Peyer's patch (tissue), 4 donors: ENCODE data around the gene HSD17B12.

Experiments used
- POLR2A ChIP-seq, 2 donors: fragments of 450-650 bp; IDR thresholded peaks; one replicate each; pipeline ENCODE4 v1.5.1; 2017; ENCODE audit warnings: antibody characterized with exemption in 2 of 2, mild to moderate bottlenecking in 2 of 2, moderate library complexity in 2 of 2
- TF ChIP-seq, protein P1 (sequence below), 6 experiments: fragments of 450-650 bp in 4 of 6; fragments of 200-600 bp in 2 of 6; sonication (generic) in 1 of 6; IDR thresholded peaks; one replicate each; pipeline ENCODE4 v1.5.1; 2017 to 2019; ENCODE audit warnings: antibody characterized with exemption in 6 of 6, mild to moderate bottlenecking in 3 of 6, moderate library complexity in 1 of 6

DNA sequence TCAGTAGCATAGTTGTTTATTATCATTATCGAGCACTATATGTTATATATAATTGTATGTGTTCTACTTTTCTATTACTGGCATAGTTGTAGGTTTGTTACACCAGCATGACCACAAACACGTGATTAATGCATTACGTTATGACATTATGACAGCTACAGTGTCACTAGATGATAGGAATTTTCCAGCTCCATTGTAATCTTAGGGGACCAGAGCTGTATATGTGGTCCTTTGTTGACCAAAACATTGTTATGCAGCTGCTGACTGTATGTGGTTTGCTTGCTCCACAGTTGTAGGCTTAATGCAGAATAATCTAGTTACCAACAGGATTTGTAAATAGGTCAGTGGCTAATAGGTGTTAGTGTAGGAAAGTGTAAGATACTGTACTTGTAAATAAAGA lies 66.1 kb downstream of the HSD17B12 start:
- TF ChIP-seq, protein P1, sequence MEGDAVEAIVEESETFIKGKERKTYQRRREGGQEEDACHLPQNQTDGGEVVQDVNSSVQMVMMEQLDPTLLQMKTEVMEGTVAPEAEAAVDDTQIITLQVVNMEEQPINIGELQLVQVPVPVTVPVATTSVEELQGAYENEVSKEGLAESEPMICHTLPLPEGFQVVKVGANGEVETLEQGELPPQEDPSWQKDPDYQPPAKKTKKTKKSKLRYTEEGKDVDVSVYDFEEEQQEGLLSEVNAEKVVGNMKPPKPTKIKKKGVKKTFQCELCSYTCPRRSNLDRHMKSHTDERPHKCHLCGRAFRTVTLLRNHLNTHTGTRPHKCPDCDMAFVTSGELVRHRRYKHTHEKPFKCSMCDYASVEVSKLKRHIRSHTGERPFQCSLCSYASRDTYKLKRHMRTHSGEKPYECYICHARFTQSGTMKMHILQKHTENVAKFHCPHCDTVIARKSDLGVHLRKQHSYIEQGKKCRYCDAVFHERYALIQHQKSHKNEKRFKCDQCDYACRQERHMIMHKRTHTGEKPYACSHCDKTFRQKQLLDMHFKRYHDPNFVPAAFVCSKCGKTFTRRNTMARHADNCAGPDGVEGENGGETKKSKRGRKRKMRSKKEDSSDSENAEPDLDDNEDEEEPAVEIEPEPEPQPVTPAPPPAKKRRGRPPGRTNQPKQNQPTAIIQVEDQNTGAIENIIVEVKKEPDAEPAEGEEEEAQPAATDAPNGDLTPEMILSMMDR (IDR thresholded peaks at IDR 0.05): no peak
- no peak for TF ChIP-seq POLR2A (IDR thresholded peaks at IDR 0.05)
